Lung microvascular endothelial cell (primary cell): Measurements from ENCODE around the gene COG6. TPM values are rescaled to one million over a fixed set of nuclear protein-coding genes. Genes with fewer than 3 reads are reported as not detected.

Experiments
- DNase-seq, 2 donors: peaks; one replicate each; pipeline versions ENCODE4 v3.0.0 to v3.0.0-alpha.2; 2010; ENCODE audit warnings: low read depth in 2 of 2
- total RNA-seq: library from RNA; depleted of rRNA; stranded (reverse); fragments of >200 nt; gene quantifications from 2 replicates; pipeline ENCODE4 v1.2.1, GENCODE V29; 2014

Gene COG6
- 12.0 and 13.9 TPM in 2 replicates for total RNA-seq

DNA sequence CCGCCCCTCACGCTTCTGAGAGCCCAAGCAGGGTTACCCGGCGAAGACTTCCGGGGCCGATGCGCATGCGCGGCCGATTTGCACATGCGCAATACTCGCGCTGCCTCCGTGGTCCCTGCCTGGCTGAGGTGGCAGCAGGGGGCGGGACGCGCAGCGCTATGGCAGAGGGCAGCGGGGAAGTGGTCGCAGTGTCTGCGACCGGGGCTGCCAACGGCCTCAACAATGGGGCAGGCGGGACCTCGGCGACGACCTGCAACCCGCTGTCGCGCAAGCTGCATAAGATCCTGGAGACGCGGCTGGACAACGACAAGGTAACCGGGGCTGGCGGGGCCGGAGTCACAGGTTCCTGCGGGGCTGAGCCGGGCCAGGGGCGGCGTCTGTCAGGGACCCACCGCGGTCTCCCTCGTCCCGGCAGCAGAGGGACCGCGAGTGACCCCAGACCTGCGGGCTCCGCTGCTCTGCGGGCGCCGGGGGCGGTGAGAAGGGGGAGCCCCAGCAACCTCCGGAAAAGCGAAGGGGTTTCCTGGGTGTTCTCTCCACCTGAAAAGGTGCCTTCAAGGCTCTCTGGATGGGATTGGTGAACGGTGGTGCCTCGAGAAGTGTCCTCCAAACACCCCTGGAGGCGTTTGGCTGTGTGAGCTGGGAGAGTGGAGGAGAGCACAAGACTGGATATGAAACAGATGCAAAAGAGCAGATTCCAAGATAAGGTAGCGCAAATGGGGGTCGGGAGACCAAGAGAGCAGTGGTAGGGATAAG is at the start of gene COG6:
Gene COG6 (plus strand): TSS at position 94 of the 756 bp plus-strand sequence. CDS start 65 bp downstream, at position 159.
- peak; percentile 90 to 94 for DNase-seq

DNA sequence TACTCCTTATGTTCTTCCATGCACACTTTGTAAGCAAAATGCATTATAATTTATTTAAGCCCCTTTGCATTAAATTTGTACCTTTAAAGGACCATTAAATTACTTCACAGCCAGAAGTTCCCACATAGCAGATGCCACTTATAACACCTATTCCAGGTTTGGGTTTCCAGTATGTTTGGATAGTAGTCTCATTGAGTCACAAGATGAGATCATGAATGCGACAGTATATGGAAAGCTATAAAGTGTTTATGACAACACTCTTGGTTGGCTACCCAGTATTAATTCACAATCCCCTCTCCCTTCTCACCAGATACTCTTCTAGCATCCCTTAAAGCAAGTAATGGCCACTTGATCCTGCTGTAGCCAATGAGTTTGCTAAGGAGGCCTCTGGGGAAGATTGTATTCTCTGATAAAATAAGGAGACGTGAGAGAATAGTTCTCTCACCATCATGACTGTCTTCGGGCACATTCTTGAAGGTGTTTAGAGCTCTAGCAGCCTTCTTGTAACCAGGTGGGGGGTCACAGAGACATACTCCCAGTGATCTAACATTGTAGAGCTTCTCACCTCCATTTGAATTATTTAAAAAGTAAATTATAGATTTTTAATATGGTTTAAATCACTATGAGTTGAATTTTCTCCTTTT is 49.7 kb upstream of the COG6 start:
- no peak for DNase-seq

DNA sequence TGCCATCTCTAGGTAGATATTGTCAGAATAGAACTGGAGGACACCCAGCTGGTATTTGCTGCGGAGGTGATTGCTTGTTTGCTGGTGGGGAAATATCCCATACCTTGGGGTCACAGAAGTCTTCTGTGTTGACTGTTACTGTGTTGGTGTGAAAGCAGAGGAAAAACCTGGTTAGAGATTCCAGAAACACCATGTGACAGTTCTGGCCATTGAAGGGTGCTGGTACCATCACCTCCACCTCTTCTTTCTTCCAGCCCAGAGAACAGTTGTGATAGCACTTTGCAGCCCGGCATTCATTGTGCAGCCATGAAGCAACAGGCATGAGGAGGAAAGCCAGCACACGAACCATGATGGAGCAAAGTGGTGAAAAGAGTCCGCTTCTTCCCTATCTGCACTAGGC is 47.6 kb upstream of the COG6 start:
- DNase-seq: no peak

DNA sequence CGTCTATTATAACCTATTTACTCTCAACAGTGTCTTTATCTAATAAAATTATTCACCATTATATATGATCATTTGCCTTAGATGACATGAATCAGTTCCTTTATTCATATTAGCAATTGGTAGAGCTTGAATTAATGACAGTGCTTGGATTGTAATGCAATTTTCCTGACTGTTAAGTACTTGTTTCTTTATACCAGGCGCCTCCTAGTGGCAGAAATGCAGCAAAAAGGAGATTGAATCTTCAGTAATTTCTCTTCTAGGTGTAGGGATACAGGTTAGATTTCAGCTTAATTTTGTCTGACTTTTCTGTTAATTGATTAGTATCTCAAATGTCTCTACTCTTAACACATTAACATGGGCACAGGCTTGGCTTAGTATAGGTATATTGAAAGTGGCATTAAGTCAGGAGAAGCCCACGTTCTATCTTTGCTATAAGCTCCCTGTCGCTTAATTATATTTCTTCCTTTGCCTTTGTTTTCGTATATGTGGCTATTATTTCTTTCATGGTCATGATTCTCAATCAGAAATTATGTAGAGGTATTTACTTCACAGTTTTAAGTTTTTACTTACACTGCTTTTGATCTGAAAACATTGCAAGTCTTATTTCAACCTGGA is 43.3 kb upstream of the COG6 start:
- DNase-seq: peak; percentile 78 to 86

GRCh38 chr13:39616087-39616694 is 39.3 kb upstream of the COG6 start:
- peak; percentile 69 to 84 for DNase-seq

GRCh38 chr13:39618561-39618960 is 36.9 kb upstream of the COG6 start:
- no peak for DNase-seq

DNA sequence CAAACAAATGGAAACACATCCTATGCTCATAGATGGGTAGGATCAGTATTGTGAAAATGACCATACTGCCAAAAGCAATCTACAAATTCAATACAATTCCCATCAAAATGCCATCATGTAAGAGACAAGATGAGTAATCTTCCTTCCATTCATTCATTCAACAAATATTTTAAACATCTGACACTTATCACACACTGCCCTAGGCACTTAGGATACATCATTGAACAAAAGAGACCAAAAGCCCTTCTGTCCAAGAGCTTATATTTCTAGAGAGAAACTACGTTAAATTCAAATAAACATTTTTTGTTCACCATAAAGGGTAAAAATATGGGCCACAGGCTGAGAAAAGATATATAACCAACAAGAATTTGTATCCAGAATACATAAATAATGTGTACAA is 32.0 kb upstream of the COG6 start:
- DNase-seq: no peak

GRCh38 chr13:39631307-39631706 is 24.2 kb upstream of the COG6 start:
- DNase-seq: no peak

GRCh38 chr13:39632994-39633393 is 22.5 kb upstream of the COG6 start:
- no peak for DNase-seq

DNA sequence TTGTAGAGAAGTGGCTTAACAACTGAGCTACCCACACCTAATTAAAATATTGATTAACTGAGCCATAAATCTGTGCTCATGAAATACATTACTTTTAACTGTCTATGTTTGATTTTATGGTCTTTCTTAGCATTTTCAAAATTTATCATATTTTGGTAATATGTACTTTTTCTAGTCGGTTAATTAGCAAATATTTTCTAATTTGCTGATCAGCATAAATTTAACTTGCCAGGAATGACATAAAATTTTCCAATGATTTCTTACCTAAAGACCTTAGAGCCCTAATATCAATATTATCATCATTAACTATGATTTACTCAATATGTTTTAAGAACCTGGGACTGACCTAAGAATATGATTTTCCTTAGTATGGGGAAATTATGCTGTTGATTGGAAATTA is 19.9 kb upstream of the COG6 start:
- no peak for DNase-seq

- no peak for DNase-seq
Measured at GRCh38 chr13:39637890-39638289, 17.6 kb upstream of the COG6 start.

DNA sequence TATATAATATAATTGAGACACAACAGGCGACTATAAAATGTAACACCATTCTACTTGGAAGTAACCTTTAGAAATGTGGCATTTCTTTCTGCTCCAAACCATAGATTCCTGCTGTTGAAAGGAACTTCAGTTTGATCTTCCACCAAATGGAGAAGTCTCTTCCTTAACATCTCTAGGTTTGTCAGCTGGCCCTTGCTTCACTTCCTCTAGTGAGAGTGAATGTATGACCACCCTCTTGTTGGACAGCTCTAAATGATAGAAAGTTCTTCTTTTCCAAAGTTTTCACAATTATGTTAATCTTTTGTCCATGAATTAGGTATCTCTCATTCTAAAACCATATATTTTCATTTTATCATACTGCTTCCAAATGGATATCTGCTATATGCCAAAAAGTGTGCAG is 13.8 kb upstream of the COG6 start:
- no peak for DNase-seq

DNA sequence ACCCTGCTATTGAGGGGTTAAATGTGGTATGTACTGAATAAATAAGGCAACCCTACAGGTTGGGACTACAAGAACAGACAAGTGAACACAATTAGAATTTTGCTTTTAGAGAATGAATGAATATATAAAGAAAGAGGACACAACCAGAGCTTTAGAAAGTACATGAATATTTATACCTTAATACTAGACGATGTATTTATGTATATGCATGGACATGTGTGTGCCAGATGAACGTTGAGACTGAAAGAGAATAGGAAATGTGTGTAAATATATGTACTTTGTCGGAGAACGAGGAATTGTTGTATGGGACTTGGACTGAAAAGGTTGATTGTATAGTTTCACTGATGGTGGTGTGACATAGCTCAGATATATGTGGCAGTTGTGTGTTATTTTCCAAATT is 9.3 kb upstream of the COG6 start:
- no peak for DNase-seq

DNA sequence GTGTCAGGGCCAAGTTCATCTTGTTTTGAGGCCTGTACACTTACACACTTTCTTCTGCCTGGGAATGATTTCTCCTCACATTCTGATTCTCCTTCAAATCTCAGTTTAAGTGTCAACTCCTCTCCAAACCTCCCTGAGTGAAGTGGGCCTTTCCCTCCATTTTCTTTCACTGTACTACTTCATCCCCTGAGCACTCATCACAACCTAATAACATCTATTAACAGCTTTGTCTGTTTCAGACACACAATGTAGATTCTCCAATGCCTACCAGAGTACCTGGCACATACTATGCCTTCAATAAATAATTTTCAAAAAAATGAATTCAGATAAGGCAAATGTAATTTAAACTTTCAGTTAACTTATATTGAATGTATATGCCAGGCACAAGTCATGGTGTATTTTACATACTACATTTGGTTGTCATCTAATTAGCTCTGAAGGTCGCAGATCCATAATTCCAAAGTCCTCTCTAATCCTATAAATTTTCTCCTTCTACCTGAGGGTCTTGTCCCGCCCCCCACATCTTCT is 357 bp upstream of the COG6 start:
- no peak for DNase-seq

DNA sequence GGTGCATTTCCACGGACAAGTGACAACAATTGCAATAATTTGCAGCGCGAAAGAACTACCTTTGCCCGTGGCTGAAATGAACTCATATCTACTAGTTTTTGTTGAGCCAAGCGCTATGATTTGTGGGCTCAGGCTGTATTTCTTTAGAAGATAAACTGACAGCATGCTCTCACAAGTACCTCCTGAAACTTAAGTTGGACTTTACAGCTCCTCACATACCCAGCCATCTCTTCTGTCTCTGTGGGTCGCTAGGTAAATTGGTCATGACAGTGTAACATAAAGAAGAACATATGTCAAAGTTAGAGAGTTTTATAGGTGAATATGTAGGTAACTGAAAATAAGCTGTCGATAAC is 839 bp downstream of the COG6 start:
- DNase-seq: peak; percentile 13 to 23

- DNase-seq: no peak
Measured at GRCh38 chr13:39663508-39663907, 8.0 kb downstream of the COG6 start.

GRCh38 chr13:39663958-39664357 is 8.5 kb downstream of the COG6 start:
- DNase-seq: no peak

- no peak for DNase-seq
Measured at GRCh38 chr13:39665763-39666162, 10.3 kb downstream of the COG6 start.

DNA sequence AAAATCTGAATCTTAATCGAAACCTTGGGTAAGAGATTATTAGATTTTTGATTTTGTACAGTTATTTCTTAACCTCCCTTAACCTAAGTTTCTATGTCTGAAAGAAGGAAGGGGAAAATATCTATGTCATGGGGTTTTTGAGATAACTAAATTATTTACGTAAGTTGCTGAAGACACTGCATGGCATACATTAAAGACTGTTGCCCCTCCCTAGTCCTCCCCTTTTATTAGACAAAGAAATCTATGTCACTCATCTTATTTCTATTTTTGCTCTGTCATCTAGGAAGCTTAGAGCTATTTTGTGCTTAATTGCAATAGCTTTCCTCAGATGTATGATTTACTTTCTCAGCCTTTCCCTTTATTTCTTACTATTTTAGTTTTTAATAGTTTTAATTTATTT is 15.0 kb downstream of the COG6 start:
- DNase-seq: no peak

DNA sequence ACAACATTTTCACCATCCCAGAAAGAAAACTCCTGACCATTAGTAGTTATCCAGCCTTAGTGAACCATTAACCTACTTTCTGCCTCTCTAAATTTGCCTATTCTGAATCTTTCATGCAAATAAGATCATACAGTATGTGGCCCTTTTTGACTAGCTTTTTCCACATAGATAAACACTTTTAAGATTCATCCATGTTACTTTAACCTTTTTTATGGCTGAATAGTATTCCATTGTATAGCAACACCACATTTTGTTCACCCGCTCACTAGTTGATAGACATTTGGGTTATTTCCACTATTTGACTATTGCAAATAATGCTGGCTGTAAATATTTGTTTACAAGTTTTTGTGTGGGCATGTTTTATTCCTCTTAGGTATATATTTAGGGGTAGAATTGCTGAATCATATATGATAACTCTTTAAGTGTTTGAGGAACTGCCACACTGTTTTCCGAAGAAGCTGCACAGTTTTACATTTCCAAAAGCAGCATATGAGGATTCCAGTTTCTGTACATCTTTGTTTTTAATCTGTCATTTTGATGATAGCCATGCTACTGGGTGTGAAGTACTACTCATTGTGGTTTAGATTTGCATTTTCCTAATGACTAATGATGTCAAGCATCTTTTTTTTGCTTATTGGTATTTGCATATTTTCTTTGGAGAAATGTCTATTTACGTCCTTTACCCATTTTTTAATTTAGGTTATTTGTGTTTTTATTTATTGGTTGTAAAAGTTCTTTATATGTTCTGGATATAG is 17.1 kb downstream of the COG6 start:
- DNase-seq: no peak

- DNase-seq: no peak
Measured at GRCh38 chr13:39675904-39676303, 20.4 kb downstream of the COG6 start.
